ENCODE data around the gene ARHGAP6. TPM values are rescaled to one million over a fixed set of nuclear protein-coding genes. Genes with fewer than 3 reads are reported as not detected.

ARHGAP6 gene
- total RNA-seq, 1 experiment from 2014 or later: 0.07 TPM

GRCh38 chrX:11460347-11460746 is 205.4 kb downstream of the ARHGAP6 start:
- H3K4me2 ChIP-seq (ENCODE audit: insufficient read depth, insufficient read length, low read length): no peak overlapping the region
- no peaks in the 10 kb centered on the region for H4K20me1 ChIP-seq (ENCODE audit: control insufficient read depth, insufficient read depth, insufficient read length)
- no peak overlapping the region for H2BK12ac ChIP-seq (ENCODE audit: insufficient read length, low read depth, low read length)
- H3K18ac ChIP-seq (ENCODE audit: insufficient read length, low read depth, low read length): no peak overlapping the region
- no peak overlapping the region for H3K27ac ChIP-seq (ENCODE audit: insufficient read length, low read depth, low read length)
- Mint-ChIP-seq H3K27ac (no peak overlapping the region), H3K4me1 (no peaks in the 10 kb centered on the region), H3K27me3 (ENCODE audit: low read depth) (no peaks in the 10 kb centered on the region), H3K4me3 (no peak overlapping the region), H3K36me3 (ENCODE audit: insufficient read depth in 1 of 3, low read depth in 3 of 3) (no peaks in the 10 kb centered on the region), H3K9me3 (peaks cover 57 to 60% of the 10 kb centered on the region in 2 experiments)
- no peak overlapping the region for H2BK15ac ChIP-seq (ENCODE audit: low read depth, low read length)
- no peak overlapping the region for H2BK120ac ChIP-seq (ENCODE audit: low read depth, low read length, poor library complexity, severe bottlenecking)
- no peaks in the 10 kb centered on the region for H3K4me1 ChIP-seq (ENCODE audit: insufficient read depth, low read length)
- H3K23me2 ChIP-seq (ENCODE audit: insufficient read length, low read depth, low read length, poor library complexity, severe bottlenecking): no peaks in the 10 kb centered on the region
- no peak overlapping the region for H4K5ac ChIP-seq (ENCODE audit: insufficient read length, low read depth, low read length)
- H4K91ac ChIP-seq (ENCODE audit: insufficient read length, low read depth, low read length): no peak overlapping the region
- H4K8ac ChIP-seq (replicated peaks; ENCODE audit: insufficient read length, low read depth, low read length): no peak overlapping the region
- H3K23ac ChIP-seq (ENCODE audit: insufficient read length, low read depth, low read length): no peak overlapping the region
- no peak overlapping the region for H3K4ac ChIP-seq (ENCODE audit: low read depth, low read length)
- H2AK5ac ChIP-seq (ENCODE audit: insufficient read length, low read length): no peak overlapping the region
- H3K27me3 ChIP-seq (ENCODE audit: insufficient read depth, low read length): no peaks in the 10 kb centered on the region
- no peak for DNase-seq
- H3K56ac ChIP-seq (ENCODE audit: insufficient read length, low read depth, low read length): no peak overlapping the region
- no peaks in the 10 kb centered on the region for H3K9me3 ChIP-seq (ENCODE audit: control insufficient read depth, low read depth, low read length)
- H3K79me2 ChIP-seq (ENCODE audit: insufficient read depth, low read length): no peaks in the 10 kb centered on the region
- WGBS (ENCODE audit: extremely low coverage, insufficient read length, low lambda C conversion rate): no CpG with 5 or more reads among the region's 2 CpGs
- H3K79me1 ChIP-seq (ENCODE audit: insufficient read depth, low read depth, low read length, poor library complexity, severe bottlenecking): no peaks in the 10 kb centered on the region
- H2BK5ac ChIP-seq (ENCODE audit: insufficient read length, low read length): no peak overlapping the region
- no peak overlapping the region for H3K9ac ChIP-seq (ENCODE audit: extremely low read depth, insufficient read length, low read length)
- H2BK20ac ChIP-seq (ENCODE audit: low read depth, low read length, poor library complexity, severe bottlenecking): no peak overlapping the region
- H3K14ac ChIP-seq (ENCODE audit: insufficient read depth, low read length): no peak overlapping the region
- TF ChIP-seq CTCF (conservative IDR thresholded peaks at IDR 0.05): no peak; the same call in 2 of the 3 replicates
- H3T11ph ChIP-seq (ENCODE audit: low read length): no peak overlapping the region
- H2AFZ ChIP-seq (ENCODE audit: low read length): no peak overlapping the region

All from H9 (cell line).